SK-MEL-5 (cell line): ENCODE measurements around the gene TMEM59L. TPM values are rescaled to one million over a fixed set of nuclear protein-coding genes. Genes with fewer than 3 reads are reported as not detected.

Experiments used
- DNase-seq: peaks from one replicate; pipeline ENCODE4 v3.0.0-alpha.2; 2016; ENCODE audit warnings: low read depth, low spot score
- in situ Hi-C: cut with HindIII; loops from 2 replicates; pipeline ENCODE4 v1.10.0; 2016; ENCODE audit warnings: low sequenced_read_pairs, high pct_unique_total_duplicates, low pct_unique_long_range_greater_than_20kb
- small RNA-seq, 2 experiments: library from RNA; depleted of rRNA; stranded (forward); fragments of <200 nt; gene quantifications; one replicate each; pipeline ENCODE3, GENCODE V24; 2014
- total RNA-seq: library from RNA; depleted of rRNA; stranded (reverse); fragments of >200 nt; shearing (Covaris generic); gene quantifications from 2 replicates; pipeline ENCODE4 v1.2.3, GENCODE V29; 2014; rRNA removed

TMEM59L gene
- total RNA-seq, 1 experiment from 2014 or later: 0.08 TPM

GRCh38 chr19:18660939-18661670, 48.4 kb downstream of the TMEM59L start:
- DNase-seq: no peak
- in situ Hi-C loops: no loop called here

- in situ Hi-C loops: no loop called here
- no peak for DNase-seq
These were observed 50.5 kb downstream of the TMEM59L start for GRCh38 chr19:18662972-18663732.

DNA sequence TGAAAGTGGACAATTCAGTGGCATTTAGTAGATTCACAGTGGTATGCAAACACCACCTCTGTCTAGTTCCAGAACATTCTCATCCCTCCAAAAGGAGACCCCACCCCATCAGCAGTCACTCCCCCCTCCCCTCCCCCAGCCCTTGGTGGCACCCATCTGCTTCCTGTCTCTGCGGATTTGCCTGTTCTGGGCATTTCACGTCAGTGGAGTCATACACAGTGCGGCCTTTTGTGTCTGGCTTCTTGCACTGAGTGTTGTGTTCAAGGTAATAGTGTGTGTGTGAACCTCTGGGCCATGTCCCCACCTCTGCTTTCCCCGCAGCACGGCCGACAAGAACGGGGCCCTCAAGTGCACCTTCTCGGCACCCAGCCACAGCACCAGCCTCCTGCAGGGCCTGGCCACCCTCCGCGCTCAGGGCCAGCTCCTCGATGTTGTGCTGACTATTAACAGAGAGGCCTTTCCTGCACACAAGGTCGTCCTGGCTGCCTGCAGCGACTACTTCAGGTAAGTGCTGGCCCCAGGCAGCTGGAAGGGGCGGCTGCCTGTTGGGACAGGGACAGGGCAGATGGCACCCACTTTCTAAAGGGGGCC, 51.4 kb downstream of the TMEM59L start:
- in situ Hi-C loops: no loop called here
- no peak for DNase-seq

GRCh38 chr19:18665771-18666202, 53.1 kb downstream of the TMEM59L start:
- no peak for DNase-seq
- in situ Hi-C loops: no loop called here

DNA sequence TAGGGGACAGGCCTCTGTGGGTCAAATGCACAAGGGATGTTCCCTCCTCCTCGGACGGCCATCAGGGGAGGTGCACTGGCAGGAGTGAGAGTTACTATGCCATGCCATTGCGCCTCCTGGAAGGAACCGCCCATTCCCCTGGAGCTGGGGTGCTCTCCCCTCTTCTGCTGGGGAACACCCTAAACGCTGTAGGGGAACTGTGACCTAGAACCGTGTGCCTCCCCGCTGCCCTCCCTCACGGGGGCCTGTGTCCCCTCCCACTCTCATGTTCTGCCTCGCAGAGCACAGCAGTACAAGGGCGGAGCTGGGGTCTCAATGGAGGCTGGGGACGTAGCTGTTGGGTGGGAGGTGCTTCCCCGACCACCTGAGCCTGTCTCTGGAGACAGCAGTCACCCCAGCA, 53.6 kb downstream of the TMEM59L start:
- in situ Hi-C loops: no loop called here

DNA sequence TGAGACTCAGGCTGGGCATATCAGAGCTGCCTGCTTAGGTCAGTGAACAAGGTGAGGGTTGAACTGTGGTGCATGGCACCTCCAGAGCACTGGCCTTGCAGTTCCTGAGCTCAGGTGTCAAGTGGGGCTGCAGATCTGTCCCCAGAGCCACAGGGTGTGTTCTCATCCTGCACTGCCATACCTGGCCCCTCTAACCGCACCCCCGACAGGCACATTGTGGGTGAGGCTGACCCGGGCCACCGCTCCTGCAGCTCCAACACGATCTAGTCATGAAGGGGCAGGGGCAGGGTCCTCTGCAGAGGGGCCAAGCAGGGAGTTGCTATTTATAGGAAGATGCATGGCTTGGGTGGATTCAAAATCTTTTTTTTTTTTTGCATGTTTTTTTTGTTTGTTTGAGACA, 54.1 kb downstream of the TMEM59L start:
- no peak for DNase-seq
- in situ Hi-C loops: no loop called here

More for the DNA sequence above, 53.6 kb downstream of the TMEM59L start:
- DNase-seq: no peak

DNA sequence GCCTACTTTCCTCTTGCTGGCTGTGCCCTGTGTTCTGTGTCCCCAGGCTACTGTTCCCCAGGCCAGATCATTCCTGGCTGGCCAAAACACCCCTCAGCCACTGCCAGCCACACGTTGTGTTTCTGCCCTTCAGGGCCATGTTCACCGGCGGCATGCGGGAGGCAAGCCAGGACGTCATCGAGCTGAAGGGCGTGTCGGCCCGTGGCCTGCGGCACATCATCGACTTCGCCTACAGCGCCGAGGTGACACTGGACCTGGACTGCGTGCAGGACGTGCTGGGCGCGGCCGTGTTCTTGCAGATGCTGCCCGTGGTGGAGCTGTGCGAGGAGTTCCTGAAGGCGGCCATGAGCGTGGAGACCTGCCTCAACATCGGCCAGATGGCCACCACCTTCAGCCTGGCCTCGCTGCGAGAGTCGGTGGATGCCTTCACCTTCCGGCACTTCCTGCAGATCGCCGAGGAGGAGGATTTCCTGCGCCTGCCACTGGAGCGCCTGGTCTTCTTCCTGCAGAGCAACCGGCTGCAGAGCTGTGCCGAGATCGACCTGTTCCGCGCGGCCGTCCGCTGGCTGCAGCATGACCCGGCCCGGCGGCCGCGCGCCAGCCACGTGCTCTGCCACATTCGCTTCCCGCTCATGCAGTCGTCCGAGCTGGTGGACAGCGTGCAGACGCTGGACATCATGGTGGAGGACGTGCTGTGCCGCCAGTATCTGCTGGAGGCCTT, 55.0 kb downstream of the TMEM59L start:
- no peak for DNase-seq
- in situ Hi-C loops: no loop called here

DNA sequence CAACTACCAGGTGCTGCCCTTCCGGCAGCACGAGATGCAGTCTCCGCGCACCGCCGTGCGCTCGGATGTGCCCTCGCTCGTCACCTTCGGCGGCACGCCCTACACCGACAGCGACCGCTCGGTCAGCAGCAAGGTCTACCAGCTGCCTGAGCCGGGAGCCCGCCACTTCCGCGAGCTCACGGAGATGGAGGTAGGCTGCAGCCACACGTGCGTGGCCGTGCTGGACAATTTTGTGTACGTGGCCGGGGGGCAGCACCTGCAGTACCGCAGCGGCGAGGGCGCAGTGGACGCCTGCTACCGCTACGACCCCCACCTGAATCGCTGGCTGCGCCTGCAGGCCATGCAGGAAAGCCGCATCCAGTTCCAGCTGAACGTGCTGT, 55.6 kb downstream of the TMEM59L start:
- in situ Hi-C loops: no loop called here
- no peak for DNase-seq

DNA sequence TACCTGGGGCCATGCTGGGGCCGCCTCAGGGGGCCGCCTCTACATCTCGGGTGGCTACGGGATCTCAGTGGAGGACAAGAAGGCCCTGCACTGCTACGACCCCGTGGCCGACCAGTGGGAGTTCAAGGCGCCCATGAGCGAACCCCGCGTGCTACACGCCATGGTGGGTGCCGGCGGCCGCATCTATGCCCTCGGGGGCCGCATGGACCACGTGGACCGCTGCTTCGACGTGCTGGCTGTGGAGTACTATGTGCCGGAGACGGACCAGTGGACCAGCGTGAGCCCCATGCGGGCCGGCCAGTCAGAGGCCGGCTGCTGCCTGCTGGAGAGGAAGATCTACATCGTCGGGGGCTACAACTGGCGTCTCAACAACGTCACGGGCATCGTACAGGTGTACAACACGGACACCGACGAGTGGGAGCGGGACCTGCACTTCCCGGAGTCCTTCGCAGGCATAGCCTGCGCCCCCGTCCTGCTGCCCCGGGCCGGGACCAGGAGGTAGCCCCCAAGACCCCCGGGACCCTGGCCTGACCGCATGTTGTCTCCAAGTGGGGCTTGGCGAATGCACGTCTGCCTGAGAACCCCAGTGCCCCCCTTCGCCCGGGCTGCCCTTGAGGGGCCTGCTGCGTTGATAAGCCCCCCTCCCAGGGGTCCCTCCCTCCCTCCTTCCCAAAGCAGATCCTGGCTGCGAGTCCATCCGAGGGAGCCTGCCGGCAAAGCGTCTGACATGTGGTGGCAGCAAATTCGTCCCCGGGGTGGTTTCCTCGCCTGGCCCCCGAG, 56.3 kb downstream of the TMEM59L start:
- DNase-seq: no peak
- in situ Hi-C loops: no loop called here

DNA sequence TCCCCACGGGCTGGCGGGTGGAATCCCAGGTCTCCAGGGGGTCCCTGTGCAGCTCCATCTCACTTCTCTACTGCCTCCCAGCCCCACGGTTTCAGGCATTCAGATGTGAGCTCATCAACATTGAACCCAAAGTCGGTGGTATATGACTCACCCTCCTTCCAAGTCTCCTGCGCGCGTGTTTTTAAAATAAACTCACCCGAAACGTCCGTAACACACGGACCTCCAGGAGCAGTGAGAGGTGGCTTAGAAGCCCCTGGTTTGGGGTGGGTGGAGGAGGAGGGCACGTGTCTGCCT, 56.8 kb downstream of the TMEM59L start:
- no peak for DNase-seq
- in situ Hi-C loops: no loop called here

GRCh38 chr19:18669883-18670282, 57.2 kb downstream of the TMEM59L start:
- DNase-seq: no peak
- in situ Hi-C loops: no loop called here

- no peak for DNase-seq
- in situ Hi-C loops: no loop called here
These were observed 57.6 kb downstream of the TMEM59L start for GRCh38 chr19:18670312-18670711.

Small RNAs within 50 kb of the gene (small RNA-seq; reads per million reads assigned to genes)
- 0 reads per million in 2 experiments for gene RN7SL155P

Other genes with a start within 250 kb of the TMEM59L start
- gene GDF15, start 226.7 kb upstream of the TMEM59L start, total RNA-seq: 873 and 1,003 TPM in 2 replicates
- not detected in 2 replicates for gene LRRC25, start 215.2 kb upstream of the TMEM59L start, total RNA-seq
- 18.9 and 25.7 TPM in 2 replicates for gene SSBP4, start 193.5 kb upstream of the TMEM59L start, total RNA-seq
- 8.3 and 12.7 TPM in 2 replicates for gene ISYNA1, start 174.7 kb upstream of the TMEM59L start, total RNA-seq
- gene ELL, start 90.8 kb upstream of the TMEM59L start, total RNA-seq: 4.0 and 4.7 TPM in 2 replicates
- 151 and 174 TPM in 2 replicates for gene FKBP8, start 69.3 kb upstream of the TMEM59L start, total RNA-seq
- gene KXD1, start 55.0 kb upstream of the TMEM59L start, total RNA-seq: 70.6 and 74.1 TPM in 2 replicates
- 1,284 and 1,363 TPM in 2 replicates for gene UBA52, start 41.0 kb upstream of the TMEM59L start, total RNA-seq
- gene REX1BD, start 24.1 kb upstream of the TMEM59L start, total RNA-seq: 25.0 and 28.8 TPM in 2 replicates
- 0.32 and 2.6 TPM in 2 replicates for gene CRLF1, start 6.1 kb upstream of the TMEM59L start, total RNA-seq
- 0.77 and 1.3 TPM in 2 replicates for gene KLHL26, start 24.2 kb downstream of the TMEM59L start, total RNA-seq
- 0.95 and 1.2 TPM in 2 replicates for gene CRTC1, start 70.8 kb downstream of the TMEM59L start, total RNA-seq
- gene COMP, start 178.4 kb downstream of the TMEM59L start, total RNA-seq: not detected in 2 replicates
- gene UPF1, start 219.1 kb downstream of the TMEM59L start, total RNA-seq: 22.4 and 25.7 TPM in 2 replicates